Left lung (tissue), 10 donors: ENCODE measurements around the gene SH3GL1. TPM values are rescaled to one million over a fixed set of nuclear protein-coding genes. Genes with fewer than 3 reads are reported as not detected.

Experiments
- ATAC-seq: fragments of 200-7000 bp; cut with Tn5 transposase; one replicate; pipeline ENCODE4 v1.9.1; 2020; ENCODE audit warnings: moderate library complexity
- DNase-seq, 4 donors: peaks; one replicate each; pipeline ENCODE4 v3.0.0-alpha.2; 2013 to 2020
- H3K27ac ChIP-seq, 2 donors: fragments of 200-600 bp; sonication (generic) in 1 of 2; one replicate each; pipeline versions ENCODE4 v1.5.0 to v1.8.0; 2020 to 2021
- H3K27me3 ChIP-seq, 2 donors: fragments of 200-600 bp; sonication (generic) in 1 of 2; one replicate each; pipeline versions ENCODE4 v1.5.0 to v1.8.0; 2020 to 2021
- H3K36me3 ChIP-seq, 2 donors: fragments of 200-600 bp; sonication (generic) in 1 of 2; one replicate each; pipeline versions ENCODE4 v1.5.0 to v1.8.0; 2020 to 2021
- H3K4me1 ChIP-seq, 2 donors: fragments of 200-600 bp; one replicate each; pipeline ENCODE4 v1.8.0; 2021
- H3K4me3 ChIP-seq, 2 donors: fragments of 200-600 bp; sonication (generic) in 1 of 2; one replicate each; pipeline versions ENCODE4 v1.5.0 to v1.8.0; 2020 to 2021; ENCODE audit warnings: mild to moderate bottlenecking in 1 of 2
- H3K9me3 ChIP-seq, 2 donors: fragments of 200-600 bp; sonication (generic) in 1 of 2; one replicate each; pipeline versions ENCODE4 v1.5.0 to v1.8.0; 2020 to 2021
- intact Hi-C, 2 donors: fragments of 100-400 bp; cut with DNase I; formaldehyde crosslinking; loops; one replicate each; pipeline versions ENCODE4 v1.11.2 to v1.14.2; 2022
- polyA plus RNA-seq, 6 donors: library from polyadenylated mRNA; unstranded; fragments of 120-200 nt; gene quantifications; one replicate each; pipeline ENCODE4 v1.2.1, GENCODE V29; 2013; ENCODE audit not compliant: insufficient read length in 6 of 6
- total RNA-seq, 2 donors: library from RNA; stranded (reverse); fragmentation: NEBNext Ultra II Directional; extraction: Animal tissue kit (Norgen Biotek cat#: 25700); gene quantifications; one replicate each; pipeline ENCODE4 v1.2.1, GENCODE V29; 2021
- TF ChIP-seq, protein P1 (sequence below), 2 donors: fragments of 200-600 bp; sonication (generic) in 1 of 2; IDR thresholded peaks; one replicate each; pipeline versions ENCODE4 v1.5.0 to v1.8.0; 2021; ENCODE audit warnings: antibody characterized with exemption in 2 of 2
- donor health status: DM: no; HTN: yes; CAD: no.
- donor health status: DM: no; HTN: no; CAD: no.

The SH3GL1 gene
- total and polyA plus RNA-seq, 8 donors = 64.6 to 119 (median 84.4) TPM

GRCh38 chr19:4432918-4433506 is 32.7 kb upstream of the SH3GL1 start:
- H3K36me3 ChIP-seq = peaks cover 0 to 74% of the 10 kb centered on the region in 2 donors
- no peak overlapping the region for H3K4me3 ChIP-seq
- peaks cover 0 to 28% of the 10 kb centered on the region in 2 donors for H3K4me1 ChIP-seq
- H3K27me3 ChIP-seq = no peaks in the 10 kb centered on the region
- intact Hi-C loops = no loop called here
- ATAC-seq (no peak), DNase-seq (no peak)
- no peak overlapping the region for H3K27ac ChIP-seq
- H3K9me3 ChIP-seq = no peaks in the 10 kb centered on the region
- TF ChIP-seq, protein P1, sequence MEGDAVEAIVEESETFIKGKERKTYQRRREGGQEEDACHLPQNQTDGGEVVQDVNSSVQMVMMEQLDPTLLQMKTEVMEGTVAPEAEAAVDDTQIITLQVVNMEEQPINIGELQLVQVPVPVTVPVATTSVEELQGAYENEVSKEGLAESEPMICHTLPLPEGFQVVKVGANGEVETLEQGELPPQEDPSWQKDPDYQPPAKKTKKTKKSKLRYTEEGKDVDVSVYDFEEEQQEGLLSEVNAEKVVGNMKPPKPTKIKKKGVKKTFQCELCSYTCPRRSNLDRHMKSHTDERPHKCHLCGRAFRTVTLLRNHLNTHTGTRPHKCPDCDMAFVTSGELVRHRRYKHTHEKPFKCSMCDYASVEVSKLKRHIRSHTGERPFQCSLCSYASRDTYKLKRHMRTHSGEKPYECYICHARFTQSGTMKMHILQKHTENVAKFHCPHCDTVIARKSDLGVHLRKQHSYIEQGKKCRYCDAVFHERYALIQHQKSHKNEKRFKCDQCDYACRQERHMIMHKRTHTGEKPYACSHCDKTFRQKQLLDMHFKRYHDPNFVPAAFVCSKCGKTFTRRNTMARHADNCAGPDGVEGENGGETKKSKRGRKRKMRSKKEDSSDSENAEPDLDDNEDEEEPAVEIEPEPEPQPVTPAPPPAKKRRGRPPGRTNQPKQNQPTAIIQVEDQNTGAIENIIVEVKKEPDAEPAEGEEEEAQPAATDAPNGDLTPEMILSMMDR (IDR thresholded peaks at IDR 0.05) = no peak

DNA sequence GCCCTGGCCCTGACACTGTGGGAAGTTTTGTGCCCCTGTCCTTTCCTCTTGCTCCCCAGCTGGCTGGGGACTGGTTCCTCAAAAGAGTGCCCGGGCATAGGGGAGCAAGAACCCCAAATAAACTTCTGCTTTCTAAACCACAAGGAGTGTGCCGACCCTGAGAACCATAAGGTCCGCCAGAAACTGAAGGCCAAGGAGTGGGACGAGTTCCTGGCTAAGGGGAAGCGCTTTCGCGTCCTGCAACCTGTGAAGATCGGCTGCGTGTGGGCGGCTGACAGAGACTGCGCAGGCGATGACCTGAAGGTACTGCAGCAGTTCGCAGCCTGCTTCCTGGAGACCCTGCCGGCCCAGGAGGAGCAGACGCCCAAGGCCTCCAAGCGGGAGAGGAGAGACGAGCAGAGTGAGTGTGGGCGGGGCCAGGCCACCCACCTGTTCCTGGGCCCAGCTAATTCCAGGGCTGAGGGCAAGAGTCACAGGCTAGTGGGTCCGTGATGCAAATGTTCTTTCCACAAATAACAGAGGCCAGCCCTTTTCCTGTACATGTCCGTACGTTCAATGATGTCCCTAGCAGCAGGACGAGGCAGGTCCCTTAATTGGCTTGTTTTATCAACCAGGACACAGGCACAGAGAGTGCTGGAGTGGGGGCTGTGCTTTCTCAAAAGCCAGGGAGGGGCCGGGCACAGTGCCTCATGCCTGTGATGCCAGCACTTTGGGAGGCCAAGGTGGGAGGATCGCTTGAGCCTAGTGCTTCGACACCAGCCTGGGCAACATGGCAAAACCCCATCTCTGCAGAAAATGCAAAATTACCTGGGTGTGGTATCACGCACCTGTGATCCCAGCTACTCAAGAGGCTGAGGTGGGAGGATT is 31.7 kb upstream of the SH3GL1 start:
- no peak overlapping the region for H3K4me3 ChIP-seq
- DNase-seq = no peak
- no peaks in the 10 kb centered on the region for H3K9me3 ChIP-seq
- intact Hi-C loops = no loop called here
- H3K27ac ChIP-seq = peak overlapping the region in 1 of 2 donors; percentile 69
- TF ChIP-seq, protein P1 (IDR thresholded peaks at IDR 0.05) = no peak
- peak; percentile 62 for ATAC-seq
- no peaks in the 10 kb centered on the region for H3K27me3 ChIP-seq
- H3K4me1 ChIP-seq = peaks cover 0 to 28% of the 10 kb centered on the region in 2 donors
- H3K36me3 ChIP-seq = peaks cover 0 to 73% of the 10 kb centered on the region in 2 donors

DNA sequence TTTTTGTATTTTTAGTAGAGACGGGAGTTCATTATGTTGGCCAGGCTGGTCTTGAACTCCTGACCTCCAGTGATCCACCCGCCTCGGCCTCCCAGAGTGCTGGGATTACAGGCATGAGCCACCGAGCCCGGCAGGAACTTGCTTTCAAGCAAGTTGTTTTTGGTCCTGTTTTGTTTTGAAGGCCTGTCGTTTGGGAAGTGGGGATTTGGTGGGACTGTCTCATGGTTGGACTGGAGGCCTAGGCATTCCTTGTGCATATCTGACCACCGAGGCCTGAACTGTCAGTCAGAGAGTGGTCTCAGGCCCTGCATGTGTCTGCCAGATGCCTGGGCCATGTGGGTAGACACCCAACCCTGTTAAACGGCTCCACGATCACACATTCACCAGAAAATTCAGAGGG is 30.9 kb upstream of the SH3GL1 start:
- H3K27ac ChIP-seq = peak overlapping the region in 1 of 2 donors; percentile 69
- H3K36me3 ChIP-seq = peaks cover 0 to 67% of the 10 kb centered on the region in 2 donors
- TF ChIP-seq, protein P1 (IDR thresholded peaks at IDR 0.05) = no peak
- H3K27me3 ChIP-seq = no peaks in the 10 kb centered on the region
- intact Hi-C loops = no loop called here
- no peak overlapping the region for H3K4me3 ChIP-seq
- peaks cover 0 to 28% of the 10 kb centered on the region in 2 donors for H3K4me1 ChIP-seq
- DNase-seq (no peak), ATAC-seq (no peak)
- no peaks in the 10 kb centered on the region for H3K9me3 ChIP-seq

GRCh38 chr19:4430760-4431159 is 30.4 kb upstream of the SH3GL1 start:
- intact Hi-C loops = no loop called here
- TF ChIP-seq, protein P1 (IDR thresholded peaks at IDR 0.05) = no peak
- peaks cover 0 to 63% of the 10 kb centered on the region in 2 donors for H3K36me3 ChIP-seq
- H3K9me3 ChIP-seq = no peaks in the 10 kb centered on the region
- H3K27me3 ChIP-seq = no peaks in the 10 kb centered on the region
- H3K4me1 ChIP-seq = peaks cover 0 to 28% of the 10 kb centered on the region in 2 donors
- no peak overlapping the region for H3K4me3 ChIP-seq
- H3K27ac ChIP-seq = peak overlapping the region in 1 of 2 donors; percentile 69
- ATAC-seq (peak; percentile 68), DNase-seq (peak in 1 of 4 donors; percentile 57)

DNA sequence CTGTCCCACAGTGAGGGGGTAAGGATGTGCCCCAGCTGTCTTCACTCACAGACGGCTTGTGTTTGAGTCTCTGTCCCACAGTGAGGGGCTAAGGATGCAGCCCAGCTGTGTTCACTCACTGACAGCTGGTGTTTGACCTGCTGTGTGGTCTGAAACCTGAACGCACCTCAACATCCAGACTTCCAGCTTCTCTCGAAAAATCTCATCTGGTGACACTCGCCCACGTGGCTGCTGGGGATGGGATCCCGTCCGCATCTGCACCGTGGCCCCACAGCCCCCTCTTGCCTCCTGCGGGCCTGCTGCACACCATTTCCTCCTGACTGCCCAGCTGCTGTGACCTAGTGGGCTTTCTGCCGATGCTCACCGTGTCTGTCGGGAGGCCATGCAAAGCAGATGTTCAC is 29.4 kb upstream of the SH3GL1 start:
- DNase-seq = peak in 3 of 4 donors; percentile 17 to 89 (median 81)
- Histone ChIP-seq H3K36me3 (peaks cover 0 to 63% of the 10 kb centered on the region in 2 donors), H3K4me1 (peaks cover 0 to 28% of the 10 kb centered on the region in 2 donors), H3K4me3 (no peak overlapping the region), H3K9me3 (no peaks in the 10 kb centered on the region), H3K27ac (no peak overlapping the region), H3K27me3 (no peaks in the 10 kb centered on the region)
- intact Hi-C loops = no loop called here
- no peak for ATAC-seq
- TF ChIP-seq, protein P1 (IDR thresholded peaks at IDR 0.05) = no peak
